Measurements from ENCODE around the gene ENOX1. TPM values are rescaled to one million over a fixed set of nuclear protein-coding genes. Genes with fewer than 3 reads are reported as not detected.

ENOX1 gene
- total RNA-seq, 1 donor from 2014 or later: 0.71 TPM

- Histone ChIP-seq H3K4me3 (ENCODE audit: low read depth, low read length) (no peak overlapping the region), H3K27me3 (ENCODE audit: control insufficient read depth, insufficient read depth, low read length) (no peaks in the 10 kb centered on the region), H3K36me3 (ENCODE audit: control insufficient read depth, insufficient read depth, low read length) (no peaks in the 10 kb centered on the region)
- TF ChIP-seq CTCF (IDR thresholded peaks at IDR 0.05; ENCODE audit: insufficient read depth, low read length, poor library complexity, severe bottlenecking): no peak
- no peak for DNase-seq (ENCODE audit: low read depth)
Measured at GRCh38 chr13:43196086-43196621, 590.6 kb downstream of the ENOX1 start.

GRCh38 chr13:43195551-43195950 lies 591.2 kb downstream of the ENOX1 start:
- no peak overlapping the region for H3K4me3 ChIP-seq (ENCODE audit: low read depth, low read length)
- H3K36me3 ChIP-seq (ENCODE audit: control insufficient read depth, insufficient read depth, low read length): no peaks in the 10 kb centered on the region
- H3K27me3 ChIP-seq (ENCODE audit: control insufficient read depth, insufficient read depth, low read length): no peaks in the 10 kb centered on the region
- DNase-seq (ENCODE audit: low read depth): no peak
- peak; percentile 2 for TF ChIP-seq CTCF (IDR thresholded peaks at IDR 0.05; ENCODE audit: insufficient read depth, low read length, poor library complexity, severe bottlenecking)

- no peaks in the 10 kb centered on the region for H3K36me3 ChIP-seq (ENCODE audit: control insufficient read depth, insufficient read depth, low read length)
- no peak for TF ChIP-seq CTCF (IDR thresholded peaks at IDR 0.05; ENCODE audit: insufficient read depth, low read length, poor library complexity, severe bottlenecking)
- DNase-seq (ENCODE audit: low read depth): no peak
- H3K4me3 ChIP-seq (ENCODE audit: low read depth, low read length): no peak overlapping the region
- no peaks in the 10 kb centered on the region for H3K27me3 ChIP-seq (ENCODE audit: control insufficient read depth, insufficient read depth, low read length)
Measured at GRCh38 chr13:43195112-43195511, 591.7 kb downstream of the ENOX1 start.

- H3K27me3 ChIP-seq (ENCODE audit: control insufficient read depth, insufficient read depth, low read length): no peaks in the 10 kb centered on the region
- no peak for DNase-seq (ENCODE audit: low read depth)
- no peak for TF ChIP-seq CTCF (IDR thresholded peaks at IDR 0.05; ENCODE audit: insufficient read depth, low read length, poor library complexity, severe bottlenecking)
- no peaks in the 10 kb centered on the region for H3K36me3 ChIP-seq (ENCODE audit: control insufficient read depth, insufficient read depth, low read length)
- no peak overlapping the region for H3K4me3 ChIP-seq (ENCODE audit: low read depth, low read length)
Measured at GRCh38 chr13:43193789-43194420, 592.9 kb downstream of the ENOX1 start.

GRCh38 chr13:43191546-43191945 lies 595.2 kb downstream of the ENOX1 start:
- Histone ChIP-seq H3K4me3 (ENCODE audit: low read depth, low read length) (no peak overlapping the region), H3K27me3 (ENCODE audit: control insufficient read depth, insufficient read depth, low read length) (no peaks in the 10 kb centered on the region), H3K36me3 (ENCODE audit: control insufficient read depth, insufficient read depth, low read length) (no peaks in the 10 kb centered on the region)
- no peak for DNase-seq (ENCODE audit: low read depth)
- no peak for TF ChIP-seq CTCF (IDR thresholded peaks at IDR 0.05; ENCODE audit: insufficient read depth, low read length, poor library complexity, severe bottlenecking)

- H3K27me3 ChIP-seq (ENCODE audit: control insufficient read depth, insufficient read depth, low read length): no peaks in the 10 kb centered on the region
- H3K36me3 ChIP-seq (ENCODE audit: control insufficient read depth, insufficient read depth, low read length): no peaks in the 10 kb centered on the region
- no peak overlapping the region for H3K4me3 ChIP-seq (ENCODE audit: low read depth, low read length)
- no peak for TF ChIP-seq CTCF (IDR thresholded peaks at IDR 0.05; ENCODE audit: insufficient read depth, low read length, poor library complexity, severe bottlenecking)
- DNase-seq (ENCODE audit: low read depth): no peak
Measured at GRCh38 chr13:43185226-43185625, 601.5 kb downstream of the ENOX1 start.

Measured in kidney epithelial cell (primary cell).